Mucosa of stomach (tissue), 1 donor: Measurements from ENCODE around the gene RNF13.

Experiments used
- H3K27me3 ChIP-seq: one replicate; pipeline ENCODE4 v1.7.0; 2013; ENCODE audit warnings: mild to moderate bottlenecking, low read length; ENCODE audit not compliant: control insufficient read depth, insufficient read depth
- H3K36me3 ChIP-seq: one replicate; pipeline ENCODE4 v1.7.0; 2013; ENCODE audit warnings: low read length; ENCODE audit not compliant: control insufficient read depth, insufficient read depth
- H3K4me1 ChIP-seq: one replicate; pipeline ENCODE4 v1.7.0; 2013; ENCODE audit warnings: mild to moderate bottlenecking, low read length; ENCODE audit not compliant: control insufficient read depth, insufficient read depth
- H3K4me3 ChIP-seq: one replicate; pipeline ENCODE4 v1.7.0; 2013; ENCODE audit warnings: low read length
- H3K9ac ChIP-seq: one replicate; pipeline ENCODE4 v1.7.0; 2013; ENCODE audit warnings: mild to moderate bottlenecking, low read length, moderate library complexity
- H3K9me3 ChIP-seq: one replicate; pipeline ENCODE4 v1.7.0; 2013; ENCODE audit warnings: mild to moderate bottlenecking, low read length, moderate library complexity; ENCODE audit not compliant: control insufficient read depth
- donor health status: Pancreatic carcinoma.

RNF13 gene, protein sequence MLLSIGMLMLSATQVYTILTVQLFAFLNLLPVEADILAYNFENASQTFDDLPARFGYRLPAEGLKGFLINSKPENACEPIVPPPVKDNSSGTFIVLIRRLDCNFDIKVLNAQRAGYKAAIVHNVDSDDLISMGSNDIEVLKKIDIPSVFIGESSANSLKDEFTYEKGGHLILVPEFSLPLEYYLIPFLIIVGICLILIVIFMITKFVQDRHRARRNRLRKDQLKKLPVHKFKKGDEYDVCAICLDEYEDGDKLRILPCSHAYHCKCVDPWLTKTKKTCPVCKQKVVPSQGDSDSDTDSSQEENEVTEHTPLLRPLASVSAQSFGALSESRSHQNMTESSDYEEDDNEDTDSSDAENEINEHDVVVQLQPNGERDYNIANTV

GRCh38 chr3:149812606-149813366, at the start of gene RNF13:
RNF13 (plus strand) TSS chr3:149813215; CDS start chr3:149846027, 32,812 bp downstream.
- H3K27me3 ChIP-seq, result no peaks in the 10 kb centered on the region
- peak within 1 kb of the TSS; percentile 85 for H3K4me3 ChIP-seq
- H3K9me3 ChIP-seq, result no peaks in the 10 kb centered on the region
- H3K9ac ChIP-seq, result peak within 1 kb of the TSS; percentile 92
- no peaks in the 10 kb centered on the region for H3K36me3 ChIP-seq
- H3K4me1 ChIP-seq, result peaks cover 3% of the 10 kb centered on the region

GRCh38 chr3:149763565-149764195, 49.3 kb upstream of the RNF13 start:
- H3K27me3 ChIP-seq, result peaks cover 5% of the 10 kb centered on the region
- H3K4me3 ChIP-seq, result no peak overlapping the region
- no peaks in the 10 kb centered on the region for H3K9me3 ChIP-seq
- H3K36me3 ChIP-seq, result no peaks in the 10 kb centered on the region
- no peak overlapping the region for H3K9ac ChIP-seq
- no peaks in the 10 kb centered on the region for H3K4me1 ChIP-seq

DNA sequence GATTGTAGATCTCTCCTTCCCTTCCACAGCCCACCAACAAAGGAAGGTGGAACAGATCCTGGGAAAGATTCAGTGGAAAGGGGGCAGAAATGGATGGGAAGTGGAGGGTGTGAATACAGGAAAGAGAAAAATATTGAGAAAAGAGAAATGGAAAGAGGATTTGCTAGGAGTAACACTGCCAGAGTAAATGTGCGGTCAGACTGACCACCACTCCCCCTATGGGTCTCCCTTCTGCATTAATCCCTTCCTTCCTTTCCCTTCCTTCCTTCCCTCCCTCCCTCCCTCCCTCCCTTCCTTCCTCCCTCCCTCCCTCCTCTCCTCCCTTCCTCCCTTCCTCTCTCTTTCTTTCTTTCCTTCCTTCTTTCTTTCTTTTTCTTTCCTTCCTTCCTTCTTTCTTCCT, 48.7 kb upstream of the RNF13 start:
- Histone ChIP-seq H3K27me3 (peaks cover 5% of the 10 kb centered on the region), H3K9me3 (no peaks in the 10 kb centered on the region), H3K4me3 (no peak overlapping the region), H3K4me1 (no peaks in the 10 kb centered on the region), H3K9ac (no peak overlapping the region), H3K36me3 (no peaks in the 10 kb centered on the region)

- Histone ChIP-seq H3K9ac (no peak overlapping the region), H3K27me3 (peaks cover 5% of the 10 kb centered on the region), H3K4me1 (no peaks in the 10 kb centered on the region)
Observed at GRCh38 chr3:149765762-149766334, 47.2 kb upstream of the RNF13 start.

GRCh38 chr3:149767720-149768119, 45.3 kb upstream of the RNF13 start:
- no peak overlapping the region for H3K9ac ChIP-seq
- no peaks in the 10 kb centered on the region for H3K4me1 ChIP-seq

More at GRCh38 chr3:149765762-149766334, 47.2 kb upstream of the RNF13 start:
- Histone ChIP-seq H3K9me3 (no peaks in the 10 kb centered on the region), H3K36me3 (no peaks in the 10 kb centered on the region), H3K4me3 (no peak overlapping the region)

DNA sequence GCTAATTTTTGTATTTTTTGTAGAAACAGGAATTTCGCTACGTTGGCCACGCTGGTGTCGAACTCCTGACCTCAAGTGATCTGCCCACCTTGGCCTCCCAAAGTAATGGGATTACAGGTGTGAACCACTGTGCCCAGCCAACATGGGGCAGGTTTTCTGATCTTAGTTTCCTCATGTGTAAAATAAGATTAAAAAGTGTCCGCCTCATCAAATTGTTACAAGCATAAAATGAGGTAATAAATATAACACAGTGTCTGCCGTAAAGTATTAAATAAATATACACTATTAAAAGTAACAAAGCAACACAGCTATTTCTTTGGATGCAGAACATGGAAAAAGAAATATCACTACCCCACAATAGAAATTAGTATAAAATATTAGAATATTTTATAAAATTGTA, 44.3 kb upstream of the RNF13 start:
- no peaks in the 10 kb centered on the region for H3K4me1 ChIP-seq
- no peak overlapping the region for H3K4me3 ChIP-seq
- no peak overlapping the region for H3K9ac ChIP-seq
- peaks cover 5% of the 10 kb centered on the region for H3K27me3 ChIP-seq
- H3K36me3 ChIP-seq, result no peaks in the 10 kb centered on the region
- no peaks in the 10 kb centered on the region for H3K9me3 ChIP-seq

More at GRCh38 chr3:149767720-149768119, 45.3 kb upstream of the RNF13 start:
- H3K27me3 ChIP-seq, result peaks cover 5% of the 10 kb centered on the region
- H3K36me3 ChIP-seq, result no peaks in the 10 kb centered on the region
- H3K4me3 ChIP-seq, result no peak overlapping the region
- no peaks in the 10 kb centered on the region for H3K9me3 ChIP-seq

DNA sequence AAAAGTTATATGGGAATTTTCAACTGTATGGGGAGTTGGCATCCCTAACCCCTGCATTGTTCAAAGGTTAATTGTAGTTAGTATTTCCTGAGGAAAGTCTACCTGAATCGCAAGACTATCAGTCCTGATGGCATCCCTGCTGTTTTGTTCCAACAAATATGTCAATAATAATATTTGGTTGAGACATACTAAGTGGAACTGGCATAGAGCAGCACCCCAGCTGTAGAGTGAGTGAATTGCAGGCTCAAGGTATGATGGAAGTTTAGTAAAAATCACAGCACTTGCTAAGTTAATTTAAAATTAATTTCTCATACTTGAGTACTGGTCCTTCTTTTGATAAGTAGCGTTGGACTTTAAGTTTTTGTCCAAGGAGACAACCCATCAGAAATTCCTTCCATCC, 42.8 kb upstream of the RNF13 start:
- no peaks in the 10 kb centered on the region for H3K4me1 ChIP-seq
- H3K36me3 ChIP-seq, result no peaks in the 10 kb centered on the region
- H3K4me3 ChIP-seq, result no peak overlapping the region
- H3K9ac ChIP-seq, result no peak overlapping the region
- no peaks in the 10 kb centered on the region for H3K9me3 ChIP-seq
- H3K27me3 ChIP-seq, result no peaks in the 10 kb centered on the region

DNA sequence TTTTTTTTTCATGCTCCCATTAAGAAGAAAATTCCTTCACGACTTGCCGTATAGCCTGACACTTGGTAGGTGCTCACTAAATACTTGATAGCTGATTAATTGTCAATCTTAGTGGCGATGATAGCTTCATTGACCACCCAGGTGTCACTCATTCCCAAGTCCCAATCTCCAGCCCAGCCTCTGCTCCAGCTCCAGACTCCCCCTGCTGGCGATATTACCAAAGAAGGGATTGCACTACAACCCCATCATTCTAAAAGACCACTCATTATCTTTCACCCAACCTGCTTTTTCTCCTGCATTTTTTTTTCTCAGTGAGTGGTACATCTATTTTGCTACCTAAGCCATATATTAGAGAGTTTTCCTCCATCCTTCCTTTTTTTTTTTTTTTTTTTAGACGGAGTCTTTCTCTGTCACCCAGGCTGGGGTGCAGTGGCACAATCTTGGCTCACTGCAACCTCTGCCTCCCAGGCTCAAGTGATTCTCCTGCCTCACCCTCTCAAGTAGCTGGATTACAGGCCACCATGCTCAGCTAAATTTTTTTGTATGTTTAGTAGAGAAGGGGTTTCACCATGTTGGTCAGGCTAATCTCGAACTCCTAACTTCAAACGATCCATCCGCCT, 41.3 kb upstream of the RNF13 start:
- no peaks in the 10 kb centered on the region for H3K36me3 ChIP-seq
- H3K9me3 ChIP-seq, result no peaks in the 10 kb centered on the region
- no peaks in the 10 kb centered on the region for H3K27me3 ChIP-seq
- H3K4me1 ChIP-seq, result no peaks in the 10 kb centered on the region
- H3K4me3 ChIP-seq, result no peak overlapping the region
- no peak overlapping the region for H3K9ac ChIP-seq

GRCh38 chr3:149772861-149773260, 40.2 kb upstream of the RNF13 start:
- Histone ChIP-seq H3K36me3 (no peaks in the 10 kb centered on the region), H3K9me3 (no peaks in the 10 kb centered on the region), H3K4me3 (no peak overlapping the region), H3K4me1 (peaks cover 5% of the 10 kb centered on the region), H3K9ac (no peak overlapping the region), H3K27me3 (no peaks in the 10 kb centered on the region)

DNA sequence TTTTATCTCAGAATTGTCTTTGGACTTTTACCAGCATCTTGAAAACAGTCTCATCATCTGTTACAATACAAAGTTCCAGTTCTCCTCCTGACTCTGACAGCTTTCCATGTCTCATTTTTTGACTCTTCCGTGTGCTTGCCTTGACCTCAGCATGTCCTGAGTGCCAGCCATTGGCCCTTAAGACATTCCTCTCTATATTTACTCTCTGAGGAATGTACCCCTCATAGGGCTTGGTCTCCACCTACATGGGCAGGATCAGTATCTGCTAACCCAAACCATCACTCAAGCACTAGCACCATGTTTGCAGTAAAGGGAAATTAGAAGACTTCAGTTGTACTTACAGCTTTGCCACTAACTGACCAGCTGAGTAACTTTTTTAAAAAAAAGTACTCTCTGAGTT, 36.8 kb upstream of the RNF13 start:
- Histone ChIP-seq H3K4me3 (no peak overlapping the region), H3K36me3 (no peaks in the 10 kb centered on the region), H3K27me3 (no peaks in the 10 kb centered on the region), H3K4me1 (peaks cover 7% of the 10 kb centered on the region), H3K9ac (no peak overlapping the region), H3K9me3 (no peaks in the 10 kb centered on the region)

DNA sequence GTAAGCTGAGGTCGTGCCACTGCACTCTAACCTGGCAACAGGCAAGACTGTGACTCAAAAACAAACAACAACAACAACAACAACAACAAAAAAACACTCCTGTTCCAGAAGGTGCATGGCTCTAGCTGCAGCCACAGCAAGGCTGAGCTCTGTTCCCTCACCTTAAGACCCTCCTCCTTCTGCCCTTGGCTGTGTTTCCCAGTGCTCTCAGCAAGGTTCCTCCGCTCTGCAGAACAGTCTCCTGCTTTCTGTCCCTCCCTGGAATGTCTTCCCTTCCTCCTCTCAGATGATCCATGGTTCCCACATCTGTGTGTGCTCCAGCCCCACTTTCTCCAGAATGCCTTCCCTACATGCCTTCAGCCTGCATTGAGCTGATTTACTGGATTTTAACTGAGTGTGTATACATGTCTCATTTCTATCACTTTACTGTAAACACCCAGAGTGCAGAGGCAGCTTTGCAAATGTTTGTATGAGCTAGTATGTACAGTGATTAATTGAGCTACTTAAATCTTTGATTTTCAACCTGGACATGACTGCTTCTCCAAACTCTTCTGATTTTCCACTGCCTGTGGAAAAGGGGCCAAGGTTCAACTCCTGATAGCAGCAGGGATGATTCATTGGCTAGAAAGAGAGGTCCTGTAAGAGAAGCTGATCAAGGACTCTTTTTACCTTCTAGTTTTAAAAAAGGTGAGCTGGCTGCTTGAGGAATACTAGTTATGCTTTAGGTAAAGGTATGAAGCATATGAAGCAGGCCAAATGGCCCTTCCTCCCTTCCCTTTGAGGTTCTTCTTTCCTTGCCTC, 35.4 kb upstream of the RNF13 start:
- Histone ChIP-seq H3K9me3 (no peaks in the 10 kb centered on the region), H3K9ac (no peak overlapping the region), H3K4me3 (no peak overlapping the region), H3K27me3 (no peaks in the 10 kb centered on the region), H3K4me1 (peaks cover 7% of the 10 kb centered on the region), H3K36me3 (no peaks in the 10 kb centered on the region)
